C1 segment of cervical spinal cord (tissue), 14 donors: ENCODE data around the gene MBD3L5.
"Not testable (repeated sequence)": the region's sequence is repeated elsewhere in the genome, so short reads cannot be mapped to it uniquely, and the experiment has no call there.

ENCODE experiments used
- DNase-seq, 14 donors: peaks; one replicate each; lab custom pipeline; 2025; lab: John Stamatoyannopoulos, UW

The MBD3L5 gene

DNA sequence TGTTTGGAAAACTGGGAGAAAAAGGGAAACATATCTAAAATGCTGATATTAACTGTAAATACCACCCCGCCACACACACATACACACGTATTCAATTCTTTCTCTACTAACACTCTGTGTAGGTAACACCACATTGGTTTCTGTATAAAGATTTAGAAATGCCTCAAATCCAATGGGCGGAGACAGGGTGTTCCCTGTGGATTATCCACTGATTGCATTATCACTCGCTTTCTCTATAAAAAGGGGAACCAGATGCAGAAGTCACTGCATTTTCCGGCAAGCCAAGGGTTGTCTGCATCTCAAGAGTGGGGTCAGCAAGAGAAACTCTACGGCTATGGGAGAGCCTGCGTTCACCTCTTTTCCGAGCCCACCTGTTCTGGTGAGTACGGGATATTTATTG, at the start of gene MBD3L5:
TSS of gene MBD3L5 (plus strand) at position 301 of the 400 bp plus-strand sequence. CDS start at position 335, 34 bp downstream.
- DNase-seq = not testable (repeated sequence)

DNA sequence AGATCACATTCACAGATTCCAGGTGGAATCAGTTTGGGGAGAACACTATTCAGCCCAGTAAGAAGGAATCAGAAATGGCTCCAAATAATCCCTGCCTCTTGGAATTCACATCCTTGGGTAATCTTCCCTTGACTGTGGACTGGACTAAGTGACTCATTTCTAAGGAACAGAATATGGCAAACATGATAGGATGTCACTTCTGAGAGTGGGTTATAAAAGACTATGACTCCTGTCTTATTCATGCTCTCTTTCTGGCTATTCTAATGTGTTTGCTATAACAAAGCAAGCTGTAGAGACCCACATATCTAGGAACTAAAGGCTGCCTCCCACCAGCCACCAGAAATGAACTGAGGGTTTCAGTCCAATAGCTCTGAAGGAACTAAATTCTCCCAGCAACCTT, 46.9 kb upstream of the MBD3L5 start:
- no peak for DNase-seq

DNA sequence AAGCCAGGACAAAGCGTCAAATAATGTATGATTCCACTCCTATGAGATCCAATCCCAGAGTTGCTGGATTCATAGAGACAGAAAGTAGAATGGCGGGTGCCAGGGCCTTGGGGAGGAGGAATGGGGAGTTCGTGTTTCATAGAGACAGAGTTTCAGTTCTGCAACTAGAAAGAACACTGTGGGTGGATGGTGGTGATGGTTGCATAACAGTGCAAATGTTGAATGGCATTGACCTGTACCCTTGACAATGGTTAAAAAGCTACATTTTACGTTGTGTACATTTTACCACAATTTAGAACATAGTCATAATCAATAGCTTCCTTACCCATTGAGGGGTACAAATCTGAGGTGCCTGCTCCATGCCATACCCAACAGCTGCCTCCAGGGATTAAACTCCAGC, 42.5 kb upstream of the MBD3L5 start:
- DNase-seq = no peak

DNA sequence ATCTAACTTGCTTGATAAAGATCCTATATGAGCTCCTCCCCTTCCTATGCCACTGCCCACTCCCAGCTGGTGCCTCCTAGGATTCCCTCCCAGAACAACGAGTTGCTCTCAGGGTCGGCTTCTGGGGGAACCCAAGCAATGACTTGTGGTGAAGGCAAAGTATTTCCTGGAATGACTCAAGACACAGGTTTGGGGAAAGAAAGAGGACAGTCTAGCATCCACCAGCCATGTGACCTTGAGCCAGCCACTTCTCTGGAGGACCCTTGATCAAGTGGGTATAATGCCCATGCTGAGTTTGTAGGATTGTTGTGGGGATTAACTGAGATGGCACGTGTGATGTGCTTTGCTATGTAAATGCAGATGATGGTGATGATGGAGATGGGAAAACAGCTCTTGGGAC, 42.1 kb upstream of the MBD3L5 start:
- DNase-seq = no peak

DNA sequence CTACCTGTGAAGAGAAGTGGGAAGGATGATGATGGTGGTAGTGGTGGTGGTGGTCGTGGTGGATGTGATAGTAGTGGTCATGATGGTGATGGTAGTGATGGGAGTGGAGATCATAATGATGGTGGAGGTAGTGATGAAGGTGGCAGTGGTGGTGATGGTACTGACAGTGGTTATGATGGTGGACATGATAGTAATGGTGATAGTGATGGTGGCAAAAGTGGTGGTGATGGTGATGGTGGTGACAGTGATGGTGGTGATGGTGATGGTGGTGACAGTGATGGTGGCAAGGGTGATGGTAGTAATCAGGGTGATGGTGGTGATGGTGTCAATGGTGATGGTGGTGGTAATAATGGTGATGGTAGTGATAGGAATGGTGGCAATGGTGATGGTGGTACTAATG, 35.3 kb upstream of the MBD3L5 start:
- no peak for DNase-seq

DNA sequence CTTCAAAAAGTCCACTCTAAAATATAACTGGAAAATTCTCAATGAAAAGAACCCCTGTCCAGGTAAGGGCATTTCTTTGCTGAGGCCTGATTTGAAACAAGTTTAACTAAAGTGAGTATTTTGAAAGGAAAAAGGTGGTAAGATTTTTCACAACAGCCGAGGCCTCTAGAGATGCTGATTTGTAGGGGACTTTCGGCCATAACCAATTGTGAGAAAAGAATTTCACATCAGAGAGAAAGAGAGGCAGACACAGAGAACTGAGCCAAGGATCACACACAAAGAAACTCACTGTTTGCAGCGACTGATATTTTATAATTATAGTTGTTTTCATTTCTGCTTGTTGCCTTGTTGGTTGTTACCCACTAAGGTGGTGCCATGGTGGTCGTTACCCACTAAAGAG, 33.6 kb upstream of the MBD3L5 start:
- DNase-seq = no peak

DNA sequence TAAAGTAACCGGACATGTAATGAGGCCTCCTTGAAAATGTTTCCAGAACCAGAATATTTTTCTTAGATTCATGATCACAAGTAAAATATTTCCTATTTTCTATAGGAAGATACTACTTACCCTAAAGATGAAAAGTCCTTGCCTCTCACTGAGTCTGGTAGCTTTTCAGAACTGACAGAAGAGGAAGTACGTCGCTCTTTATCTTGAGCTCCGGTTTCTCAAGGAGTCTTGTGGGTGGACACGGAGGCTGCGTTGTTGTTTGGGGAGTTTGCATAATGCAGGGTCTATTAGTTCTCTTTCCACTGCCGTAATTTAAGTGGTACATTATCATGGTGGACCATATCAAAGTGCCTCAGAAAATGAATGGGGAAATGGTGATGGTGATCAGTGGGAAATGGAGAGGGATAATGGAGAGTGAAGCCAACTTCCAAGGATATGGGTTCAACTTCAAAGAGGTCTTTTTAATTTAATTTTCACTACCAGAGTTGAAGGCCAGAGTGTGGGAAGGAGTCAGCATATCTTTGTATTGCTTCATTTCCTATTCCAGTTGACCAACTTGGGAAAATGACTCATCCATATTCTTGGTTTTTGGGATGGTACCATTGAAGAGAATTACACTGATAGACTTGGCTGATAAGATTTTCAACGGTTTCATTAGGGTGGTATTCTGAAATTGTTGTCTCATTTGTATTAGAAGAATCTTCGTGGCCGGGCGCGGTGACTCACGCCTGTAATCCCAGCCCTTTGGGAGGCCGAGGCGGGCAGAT, 32.5 kb upstream of the MBD3L5 start:
- DNase-seq = no peak

DNA sequence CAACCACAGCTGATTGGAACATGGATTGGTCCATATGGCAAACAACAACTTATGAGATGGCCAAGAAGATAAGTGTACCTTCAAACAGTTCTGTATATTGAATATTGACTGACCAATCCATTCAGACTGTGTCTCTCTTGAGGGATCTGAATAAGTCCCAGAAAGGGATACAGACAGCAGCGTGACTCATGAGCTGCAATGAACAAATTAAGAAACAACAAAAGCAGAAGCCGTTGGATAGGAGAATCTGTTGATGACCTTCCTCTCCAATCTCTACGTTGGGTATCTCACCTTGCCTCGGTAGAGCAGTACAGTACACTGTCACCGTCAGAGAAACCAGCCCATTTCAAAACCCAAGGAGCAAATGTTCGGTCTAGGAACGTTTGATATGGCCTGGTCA, 30.4 kb upstream of the MBD3L5 start:
- DNase-seq = no peak

DNA sequence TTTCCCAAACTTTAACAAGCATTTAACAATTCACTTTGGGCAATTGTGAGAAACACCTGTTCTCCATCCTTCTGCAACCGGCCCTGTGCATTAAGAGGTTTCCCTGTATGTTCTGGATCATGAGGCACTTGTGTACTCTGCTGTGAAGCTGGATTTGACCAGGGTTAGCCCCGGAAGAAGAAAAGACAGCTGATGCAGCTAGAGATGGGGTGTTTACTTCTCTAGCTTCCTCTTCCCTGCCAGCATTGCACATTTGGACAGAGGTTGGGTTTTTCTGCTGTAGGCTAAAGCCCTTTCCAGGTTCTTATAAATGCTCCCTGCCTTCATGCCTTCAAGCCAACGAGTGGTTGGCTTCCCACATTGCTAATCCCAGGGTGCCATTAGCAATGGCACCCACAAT, 30.0 kb upstream of the MBD3L5 start:
- no peak for DNase-seq

DNA sequence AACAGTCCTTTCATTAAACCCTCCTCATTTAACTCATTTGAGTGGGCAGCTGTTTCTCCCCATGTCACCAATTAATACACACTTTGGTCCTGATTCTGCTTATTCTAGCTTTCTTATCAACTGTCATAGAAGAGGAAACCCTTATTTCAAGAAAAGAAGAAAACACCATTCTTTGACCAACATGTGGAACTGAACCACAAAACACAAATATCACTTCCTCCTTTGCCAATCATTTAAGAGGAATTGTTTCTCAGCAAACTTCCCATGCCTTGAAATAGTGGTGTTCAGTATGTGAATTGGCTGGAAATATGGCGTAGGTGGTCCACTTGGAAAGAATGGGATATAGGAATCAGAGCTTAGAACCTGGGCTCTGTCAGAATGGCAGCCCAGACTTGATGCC, 29.6 kb upstream of the MBD3L5 start:
- no peak for DNase-seq

DNA sequence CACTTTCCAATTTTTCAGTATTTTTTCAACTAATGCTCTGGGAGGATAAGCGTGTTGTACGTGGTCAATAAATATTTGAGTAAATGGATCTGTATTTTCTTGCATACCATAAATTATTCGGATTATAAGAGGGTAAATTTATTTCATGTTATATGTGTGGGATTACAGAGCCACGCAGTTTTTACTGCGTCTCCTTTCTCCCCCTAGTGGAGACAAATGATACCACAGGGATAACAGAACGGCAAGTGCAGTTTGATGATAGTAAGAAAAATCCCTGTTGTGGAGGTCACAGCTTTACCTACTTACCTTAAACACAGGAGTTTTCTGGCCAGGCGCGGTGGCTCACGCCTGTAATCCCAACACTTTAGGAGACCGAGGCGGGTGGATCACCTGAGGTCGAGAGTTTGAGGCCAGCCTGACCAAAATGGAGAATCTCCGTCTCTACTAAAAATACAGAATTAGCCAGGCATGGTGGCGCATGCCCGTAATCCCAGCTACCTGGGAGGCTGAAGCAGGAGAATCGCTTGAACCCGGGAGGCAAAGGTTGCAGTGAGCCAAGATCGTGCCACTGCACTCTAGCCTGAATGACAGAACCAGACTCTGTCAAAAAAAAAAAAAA, 26.0 kb upstream of the MBD3L5 start:
- DNase-seq = no peak

DNA sequence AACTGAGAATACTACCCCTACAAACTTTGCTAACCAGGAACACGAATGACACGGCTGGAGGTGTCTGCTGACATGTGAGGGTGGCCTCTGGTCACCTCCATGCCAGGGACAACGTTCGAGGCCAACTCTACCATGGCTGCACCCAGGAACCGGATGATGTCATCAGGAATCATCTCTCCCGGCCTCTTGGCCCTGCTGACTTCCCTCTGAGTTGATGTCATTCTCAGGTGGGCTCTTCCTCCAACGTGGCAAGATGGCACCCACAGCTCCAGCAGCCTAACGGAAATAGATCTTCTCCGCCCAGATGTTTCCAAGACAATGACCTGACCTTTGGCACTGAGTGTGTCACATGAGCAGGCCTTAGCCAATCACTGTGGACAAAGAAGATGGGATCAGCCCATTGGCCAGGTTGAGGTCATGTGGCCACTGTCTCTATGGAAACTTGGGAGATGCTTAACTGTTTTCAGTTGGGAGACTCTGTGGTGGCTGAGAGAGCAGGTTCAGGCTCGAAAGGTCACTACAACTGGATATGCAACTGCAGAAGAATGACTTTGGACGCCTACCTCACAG, 24.2 kb upstream of the MBD3L5 start:
- DNase-seq = no peak

DNA sequence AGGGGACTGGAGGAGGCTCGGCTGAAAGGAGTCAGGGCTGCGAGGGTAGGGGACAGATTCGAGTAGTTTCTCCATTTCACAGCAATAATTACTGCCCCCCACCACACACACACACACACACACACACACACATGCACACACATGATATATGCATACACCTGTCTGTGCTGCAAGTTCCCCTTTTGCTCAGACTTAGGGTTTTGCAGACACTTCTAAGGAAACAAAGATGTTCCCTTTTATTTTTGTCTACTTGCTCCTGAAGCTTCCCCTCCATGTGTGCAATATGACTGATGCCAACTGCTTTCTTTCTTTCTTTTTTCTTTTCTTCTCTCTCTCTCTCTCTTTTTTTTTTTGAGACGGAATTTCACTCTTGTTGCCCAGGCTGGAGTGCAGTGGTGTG, 22.5 kb upstream of the MBD3L5 start:
- DNase-seq = no peak

DNA sequence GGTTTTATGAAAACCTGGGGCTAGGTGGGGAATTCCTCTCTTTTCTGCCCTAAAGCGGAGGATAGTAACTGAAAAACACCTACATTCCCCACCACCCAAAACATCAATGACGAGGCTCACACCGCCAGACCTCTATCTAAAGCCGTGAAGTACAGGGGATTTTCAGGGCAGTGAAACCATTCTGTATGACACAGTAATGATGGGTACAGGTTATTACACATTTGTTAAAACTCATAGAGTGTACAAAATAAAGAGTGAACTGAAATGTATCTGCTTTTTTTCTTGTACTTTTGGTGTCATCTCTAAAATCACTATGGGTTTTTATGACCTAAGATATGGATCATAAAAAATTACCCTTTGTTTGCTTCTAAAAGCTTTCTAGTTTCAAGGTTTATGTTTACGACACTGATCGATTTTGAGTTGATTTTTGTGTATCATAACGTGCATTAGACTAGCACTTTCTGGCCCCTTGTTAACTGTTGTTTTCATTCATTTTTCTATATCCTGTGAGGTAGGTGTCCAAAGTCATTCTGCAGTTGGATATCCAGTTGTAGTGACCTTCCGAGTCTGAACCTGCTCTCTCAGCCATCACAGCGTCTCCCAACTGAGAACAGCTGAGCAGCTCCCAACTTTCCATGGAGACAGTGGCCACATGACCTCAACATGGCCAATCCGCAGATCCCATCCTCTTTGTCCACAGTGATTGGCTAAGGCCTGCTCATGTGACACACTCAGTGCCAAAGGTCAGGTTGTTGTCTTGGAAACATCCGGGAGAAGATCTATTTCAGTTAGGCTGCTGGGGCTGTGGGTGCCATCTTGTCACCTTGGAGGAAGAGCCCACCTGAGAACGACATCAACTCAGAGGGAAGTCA, 19.4 kb upstream of the MBD3L5 start:
- DNase-seq = no peak

DNA sequence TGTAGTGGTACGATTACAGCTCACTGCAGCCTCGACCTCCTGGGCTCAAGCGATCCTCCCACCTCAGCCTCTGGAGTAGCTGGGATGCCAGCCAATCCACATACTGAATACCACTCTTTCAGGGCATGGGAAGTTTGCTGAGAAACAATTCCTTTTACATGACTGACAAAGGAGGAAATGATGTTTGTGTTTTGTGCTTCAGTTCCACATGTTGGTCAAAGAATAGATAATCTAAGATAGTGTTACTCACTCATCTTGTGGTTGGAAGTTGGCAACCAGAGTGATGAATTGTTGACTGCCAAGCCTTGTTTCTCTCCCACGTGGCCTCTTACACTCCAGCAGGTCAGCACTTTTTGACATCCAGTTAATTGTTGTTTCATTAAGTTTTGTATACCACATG, 16.7 kb upstream of the MBD3L5 start:
- no peak for DNase-seq

DNA sequence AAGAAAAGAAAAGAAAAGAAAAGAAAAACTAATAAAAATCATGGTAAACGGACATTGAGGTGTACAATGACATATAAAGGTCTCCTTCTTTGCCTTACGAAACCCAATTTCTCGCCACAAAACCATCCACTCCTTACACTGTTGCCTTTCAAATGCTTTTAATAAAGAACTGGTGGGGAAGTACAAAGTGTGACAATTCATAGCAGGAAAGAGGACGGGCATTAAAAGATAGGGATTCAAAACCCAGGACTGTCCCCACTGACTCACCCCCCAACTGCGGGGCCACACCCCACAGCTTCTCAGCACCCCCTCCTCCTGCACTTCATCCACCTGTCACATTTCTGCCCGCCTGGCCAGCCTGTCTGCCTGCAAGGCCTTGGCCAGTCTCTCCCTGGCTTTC, 11.6 kb upstream of the MBD3L5 start:
- DNase-seq = no peak

DNA sequence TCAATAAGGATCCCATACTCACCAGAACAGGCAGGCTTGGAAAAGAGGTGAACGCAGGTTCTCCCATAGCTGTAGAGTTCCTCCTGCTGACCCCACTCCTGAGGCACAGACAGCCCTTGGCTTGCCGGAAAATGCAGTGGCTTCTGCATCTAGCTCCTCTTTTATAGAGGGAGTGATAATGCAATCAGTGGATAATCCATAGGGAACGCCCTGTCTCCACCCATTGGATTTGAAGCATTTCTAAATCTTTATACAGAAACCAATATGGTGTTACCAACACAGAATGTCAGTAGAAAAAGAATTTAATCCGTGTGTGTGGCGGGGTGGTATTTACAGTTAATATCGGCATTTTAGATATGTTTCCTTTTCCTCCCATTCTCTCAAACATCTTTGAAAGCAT, 9.0 kb upstream of the MBD3L5 start, which contains the start of gene MBD3L2B:
TSS of gene MBD3L2B (minus strand) at position 101 of the 400 bp plus-strand sequence. CDS start at position 67, 34 bp downstream.
- not testable (repeated sequence) for DNase-seq

DNA sequence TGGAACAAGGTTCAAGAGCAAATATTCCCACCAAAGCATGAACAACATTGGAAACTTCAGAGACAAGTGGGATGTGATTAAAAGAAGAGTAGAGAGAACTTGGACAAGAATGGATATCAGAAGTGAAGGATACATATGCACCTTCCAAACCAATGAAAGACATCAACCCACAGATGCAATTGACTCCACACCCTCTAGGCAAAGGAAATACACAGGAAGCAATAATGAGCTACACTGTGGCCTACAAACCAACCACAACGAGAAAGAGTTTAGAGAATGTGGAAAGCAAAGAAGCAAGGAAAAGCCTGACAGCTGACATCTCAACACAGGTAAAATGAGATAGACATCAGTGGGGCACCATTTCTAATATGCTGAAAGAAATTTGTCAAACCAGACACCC, 1.6 kb upstream of the MBD3L5 start:
- DNase-seq = not testable (repeated sequence)

DNA sequence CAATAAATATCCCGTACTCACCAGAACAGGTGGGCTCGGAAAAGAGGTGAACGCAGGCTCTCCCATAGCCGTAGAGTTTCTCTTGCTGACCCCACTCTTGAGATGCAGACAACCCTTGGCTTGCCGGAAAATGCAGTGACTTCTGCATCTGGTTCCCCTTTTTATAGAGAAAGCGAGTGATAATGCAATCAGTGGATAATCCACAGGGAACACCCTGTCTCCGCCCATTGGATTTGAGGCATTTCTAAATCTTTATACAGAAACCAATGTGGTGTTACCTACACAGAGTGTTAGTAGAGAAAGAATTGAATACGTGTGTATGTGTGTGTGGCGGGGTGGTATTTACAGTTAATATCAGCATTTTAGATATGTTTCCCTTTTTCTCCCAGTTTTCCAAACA, 9.7 kb downstream of the MBD3L5 start, which contains the start of gene MBD3L4:
TSS of gene MBD3L4 (minus strand) at position 101 of the 400 bp plus-strand sequence. CDS start at position 66, 35 bp downstream.
- DNase-seq = not testable (repeated sequence)

DNA sequence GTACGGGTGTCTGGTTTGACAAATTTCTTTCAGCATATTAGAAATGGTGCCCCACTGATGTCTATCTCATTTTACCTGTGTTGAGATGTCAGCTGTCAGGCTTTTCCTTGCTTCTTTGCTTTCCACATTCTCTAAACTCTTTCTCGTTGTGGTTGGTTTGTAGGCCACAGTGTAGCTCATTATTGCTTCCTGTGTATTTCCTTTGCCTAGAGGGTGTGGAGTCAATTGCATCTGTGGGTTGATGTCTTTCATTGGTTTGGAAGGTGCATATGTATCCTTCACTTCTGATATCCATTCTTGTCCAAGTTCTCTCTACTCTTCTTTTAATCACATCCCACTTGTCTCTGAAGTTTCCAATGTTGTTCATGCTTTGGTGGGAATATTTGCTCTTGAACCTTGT, 11.2 kb downstream of the MBD3L5 start:
- not testable (repeated sequence) for DNase-seq

DNA sequence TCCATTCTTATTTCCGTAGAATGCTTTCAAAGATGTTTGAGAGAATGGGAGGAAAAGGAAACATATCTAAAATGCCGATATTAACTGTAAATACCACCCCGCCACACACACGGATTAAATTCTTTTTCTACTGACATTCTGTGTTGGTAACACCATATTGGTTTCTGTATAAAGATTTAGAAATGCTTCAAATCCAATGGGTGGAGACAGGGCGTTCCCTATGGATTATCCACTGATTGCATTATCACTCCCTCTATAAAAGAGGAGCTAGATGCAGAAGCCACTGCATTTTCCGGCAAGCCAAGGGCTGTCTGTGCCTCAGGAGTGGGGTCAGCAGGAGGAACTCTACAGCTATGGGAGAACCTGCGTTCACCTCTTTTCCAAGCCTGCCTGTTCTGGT, 18.6 kb downstream of the MBD3L5 start, which contains the start of gene MBD3L2:
TSS of gene MBD3L2 (plus strand) at position 301 of the 400 bp plus-strand sequence. CDS start at position 354, 53 bp downstream.
- DNase-seq = not testable (repeated sequence)

DNA sequence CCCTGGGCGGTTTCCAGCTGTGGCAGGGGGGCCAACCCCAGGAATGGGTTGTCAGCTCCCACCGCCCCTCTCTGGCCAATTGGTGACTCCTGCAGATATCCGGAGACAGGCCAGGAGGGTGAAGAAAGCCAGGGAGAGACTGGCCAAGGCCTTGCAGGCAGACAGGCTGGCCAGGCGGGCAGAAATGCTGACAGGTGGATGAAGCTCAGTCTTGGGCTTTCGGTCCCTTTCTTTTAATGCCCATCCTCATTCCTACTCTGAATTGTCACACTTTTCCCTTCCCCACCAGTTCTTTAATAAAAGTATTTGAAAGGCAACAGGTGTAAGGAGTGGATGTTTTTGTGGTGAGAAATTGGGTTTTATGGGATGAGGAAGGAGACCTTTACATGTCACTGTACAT, 21.0 kb downstream of the MBD3L5 start:
- DNase-seq = not testable (repeated sequence)
